Activated effector memory CD4-positive, alpha-beta T cell treated with anti-CD3 and anti-CD28 coated beads, Interleukin-2, amount 50 U/mL, for 16 hours (primary cell): ENCODE data around the gene LAMB3.
A peak's percentile ranks its signal among the peaks of the same experiment; 100 is the strongest.

Source experiments
- DNase-seq: peaks from one replicate; pipeline ENCODE4 v3.0.0-alpha.2; 2020

Gene LAMB3

DNA sequence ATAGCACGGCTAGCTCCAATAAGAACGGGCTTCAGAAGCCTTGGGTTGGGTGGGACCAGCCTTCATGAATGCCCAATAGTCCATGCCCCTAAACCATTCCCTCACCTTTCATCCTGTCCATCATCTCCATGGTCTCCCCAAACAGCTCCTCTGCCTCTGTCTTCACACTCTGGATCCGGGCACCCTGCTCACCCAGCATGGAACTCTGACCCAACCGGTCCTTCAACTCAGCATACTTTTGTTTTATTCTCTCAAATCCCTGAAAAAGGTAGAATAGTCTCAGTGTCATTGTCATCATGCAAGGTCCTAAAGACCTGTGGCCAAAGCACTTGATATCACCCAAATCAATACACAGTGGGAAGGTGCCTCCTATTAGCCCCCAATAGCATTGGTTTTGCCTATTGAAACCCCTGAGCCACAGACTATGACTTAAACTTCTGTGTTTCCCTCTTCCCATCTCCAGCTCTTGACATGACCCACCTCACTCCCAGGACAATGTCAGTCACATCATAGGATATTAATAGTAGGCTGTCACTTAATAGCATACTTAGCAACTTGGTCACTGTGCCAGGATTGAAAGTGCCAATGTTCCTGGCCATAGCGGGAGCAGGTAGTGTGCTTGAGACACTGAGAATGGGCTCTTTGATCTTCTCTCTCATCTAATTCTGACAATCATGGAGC is 35.7 kb downstream of the LAMB3 start:
- no peak for DNase-seq

DNA sequence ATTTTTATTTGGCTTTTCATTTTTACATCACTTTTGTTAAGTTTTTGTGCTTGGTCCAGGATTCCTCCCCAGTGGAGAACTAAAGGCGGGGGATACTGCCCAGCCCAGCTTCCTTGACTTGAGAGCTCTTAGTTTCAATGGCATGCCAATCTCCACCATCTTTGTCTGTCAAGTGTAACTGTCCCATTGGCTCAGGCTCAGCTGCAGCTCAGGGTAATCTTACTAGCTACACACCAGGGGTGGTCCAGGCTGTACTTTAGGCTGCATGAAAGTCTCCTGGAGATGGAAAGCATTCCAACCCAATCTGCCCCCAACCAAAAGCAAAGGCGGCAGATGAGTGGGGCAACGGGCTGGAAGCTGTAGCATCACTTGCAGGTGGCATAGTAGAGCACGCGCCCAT is 37.3 kb downstream of the LAMB3 start:
- no peak for DNase-seq

DNA sequence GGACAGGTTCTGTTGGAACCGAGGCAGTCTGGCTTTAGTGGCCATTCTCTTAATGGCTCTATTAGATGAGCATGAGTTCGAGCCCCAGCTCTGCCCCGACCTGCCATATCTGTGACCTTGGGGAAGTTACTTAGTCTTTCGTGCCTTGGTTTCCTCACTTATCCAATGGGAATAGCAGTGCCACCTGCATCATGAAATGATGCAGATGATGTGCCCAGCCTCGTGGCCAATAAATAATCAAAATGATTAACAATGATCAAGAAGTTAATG is 38.1 kb downstream of the LAMB3 start:
- no peak for DNase-seq

DNA sequence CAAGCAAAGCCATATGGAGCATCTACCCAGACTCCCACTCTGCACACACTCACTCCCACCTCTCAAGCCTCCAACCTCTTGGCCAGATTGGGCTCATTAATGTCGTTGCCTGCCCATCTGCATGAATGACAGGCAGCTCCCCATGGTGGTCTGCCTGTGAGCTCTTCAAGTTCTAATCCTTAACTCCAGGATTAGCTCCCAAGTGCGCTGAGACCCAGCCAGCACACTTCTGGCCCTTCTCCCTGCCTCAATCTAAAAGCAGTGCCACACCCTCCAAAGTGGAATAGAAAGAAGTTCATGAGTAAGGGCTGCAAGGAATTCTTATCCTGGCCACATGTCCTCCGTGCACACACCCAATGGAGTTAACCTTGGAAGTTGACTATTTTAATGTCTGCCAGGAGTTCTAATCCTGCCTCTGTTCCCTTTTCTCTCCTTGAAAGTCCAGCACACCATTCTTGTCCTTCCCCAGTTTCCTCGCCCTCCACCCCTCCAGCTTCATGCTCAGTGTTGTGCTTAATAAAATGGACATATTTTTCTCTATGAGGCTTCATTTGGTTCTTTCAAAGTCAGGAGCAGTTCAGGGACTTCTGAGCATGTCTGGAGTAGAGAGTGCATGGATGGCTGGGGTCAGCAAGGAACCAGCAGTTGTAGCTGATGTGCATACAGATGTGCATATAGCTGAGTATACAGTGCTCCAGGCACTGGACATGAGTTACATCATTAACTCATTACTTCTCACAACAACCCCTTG is 38.6 kb downstream of the LAMB3 start:
- no peak for DNase-seq

DNA sequence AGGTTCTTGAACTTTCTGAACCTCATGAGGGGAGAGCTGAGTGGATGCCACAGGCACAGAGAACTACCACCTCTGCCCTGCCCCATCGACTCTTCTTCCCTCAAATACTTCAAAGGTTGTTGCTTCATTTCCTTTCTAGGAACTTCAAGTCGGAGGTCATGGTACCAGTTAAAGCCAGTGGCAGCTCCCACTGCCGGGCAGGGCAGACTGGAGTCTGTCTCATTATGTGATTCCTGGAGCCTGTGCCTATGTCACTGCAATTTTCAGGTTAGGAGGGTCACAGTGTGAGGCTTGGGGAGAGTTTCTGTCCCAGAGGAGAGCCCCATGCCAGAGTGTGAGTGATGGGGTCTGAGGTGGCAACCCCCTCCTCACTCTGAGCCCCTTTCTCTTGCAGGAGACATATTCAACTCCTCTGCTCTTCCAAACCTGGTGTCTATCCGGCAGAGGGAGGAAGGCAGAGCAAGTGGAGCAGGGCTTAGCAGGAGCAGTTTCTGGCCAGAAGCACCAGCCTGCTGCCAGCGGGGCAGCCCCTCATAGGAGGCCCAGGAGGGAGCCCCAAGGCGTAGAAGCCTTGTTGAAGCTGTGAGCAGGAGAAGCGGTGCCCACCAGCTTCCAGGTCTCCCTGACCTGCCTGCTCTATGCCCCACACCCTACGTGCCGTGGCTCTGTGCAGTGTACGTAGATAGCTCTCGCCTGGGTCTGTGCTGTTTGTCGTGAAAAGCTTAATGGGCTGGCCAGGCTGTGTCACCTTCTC is 39.4 kb downstream of the LAMB3 start:
- no peak for DNase-seq

DNA sequence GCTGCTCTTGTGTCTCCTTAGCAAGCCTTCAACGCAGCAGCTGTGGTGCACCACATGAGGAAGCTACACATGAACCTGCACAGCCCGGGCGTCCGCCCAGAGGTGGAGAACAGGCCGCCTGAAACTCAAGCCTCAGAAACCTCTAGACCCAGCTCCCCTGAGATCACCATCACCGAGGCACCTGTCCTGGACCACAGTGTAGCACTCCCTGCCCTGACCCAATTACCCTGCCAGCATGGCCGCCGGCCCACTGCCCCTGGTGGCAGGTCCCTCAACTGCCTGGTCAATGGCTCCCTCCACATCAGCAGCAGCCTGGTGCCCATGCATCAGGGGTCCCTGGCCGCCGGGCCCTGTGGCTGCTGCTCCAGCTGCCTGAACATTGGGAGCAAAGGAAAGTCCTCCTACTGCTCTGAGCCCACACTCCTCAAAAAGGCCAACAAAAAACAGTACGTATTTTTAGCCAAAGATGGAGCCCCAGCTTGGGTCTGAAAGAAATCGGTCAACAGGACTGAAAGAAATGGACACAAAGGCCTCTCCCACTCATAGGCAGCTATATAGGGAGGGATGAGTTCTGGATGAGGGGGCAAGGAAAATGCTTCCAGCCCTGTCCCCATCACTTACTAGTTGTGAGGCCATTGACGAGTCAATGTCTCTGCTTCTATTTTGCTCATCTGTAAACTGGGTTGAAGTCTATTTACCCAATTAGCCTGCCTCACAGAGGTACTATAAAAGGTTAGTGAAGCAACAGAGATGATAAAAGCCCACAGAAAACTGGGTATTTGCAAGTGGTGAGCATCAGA is 40.3 kb downstream of the LAMB3 start:
- no peak for DNase-seq

DNA sequence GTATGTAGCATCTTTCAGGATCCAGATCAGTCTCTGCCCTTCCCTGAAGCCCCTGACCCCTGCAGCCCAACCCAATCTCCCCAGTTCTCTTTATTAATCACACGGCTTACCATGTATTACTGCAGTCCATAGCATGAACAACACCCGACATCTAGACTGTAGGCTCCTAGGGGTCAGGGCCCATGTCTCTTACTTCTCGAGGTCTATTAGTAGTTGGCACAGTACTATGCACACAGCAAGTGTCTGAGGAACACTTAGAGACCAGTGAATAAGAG is 41.7 kb downstream of the LAMB3 start:
- no peak for DNase-seq

DNA sequence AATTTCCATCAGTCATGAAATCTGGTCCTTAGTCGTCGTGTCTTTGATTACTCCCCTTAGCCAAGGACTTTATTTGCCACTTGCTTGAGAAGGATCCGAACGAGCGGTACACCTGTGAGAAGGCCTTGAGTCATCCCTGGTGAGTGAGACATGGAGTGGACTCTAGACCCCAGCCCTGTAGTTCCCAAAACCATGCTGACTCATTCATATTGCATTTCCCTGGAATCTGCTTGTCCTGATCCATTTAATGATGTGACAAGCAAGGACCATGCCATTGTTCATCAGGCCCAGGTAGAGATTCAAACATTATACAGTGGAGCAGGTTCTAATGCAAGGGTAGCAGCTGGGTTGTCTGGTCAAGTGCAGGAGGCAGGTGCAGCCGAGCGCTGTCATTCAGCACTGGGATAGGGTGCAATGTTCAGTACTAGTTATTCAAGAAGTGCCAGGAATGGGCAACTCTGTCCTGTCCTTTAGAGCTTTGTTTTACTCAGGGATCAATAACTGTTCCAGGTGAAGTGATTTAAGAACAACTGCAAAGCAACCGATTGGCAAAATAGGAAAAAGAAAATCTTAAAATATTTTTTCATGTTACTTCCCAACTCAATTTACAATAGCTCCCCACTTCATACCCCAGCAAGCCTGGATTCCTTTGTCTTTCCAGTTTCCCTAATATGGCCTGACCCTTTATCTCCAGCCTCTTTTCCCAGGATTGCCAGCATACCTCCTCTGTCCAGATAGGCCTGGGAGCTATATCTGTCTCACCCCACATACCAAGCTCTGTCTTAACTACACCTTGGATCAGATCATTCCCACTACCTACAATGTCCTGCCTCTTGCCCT is 42.2 kb downstream of the LAMB3 start:
- DNase-seq, result no peak

DNA sequence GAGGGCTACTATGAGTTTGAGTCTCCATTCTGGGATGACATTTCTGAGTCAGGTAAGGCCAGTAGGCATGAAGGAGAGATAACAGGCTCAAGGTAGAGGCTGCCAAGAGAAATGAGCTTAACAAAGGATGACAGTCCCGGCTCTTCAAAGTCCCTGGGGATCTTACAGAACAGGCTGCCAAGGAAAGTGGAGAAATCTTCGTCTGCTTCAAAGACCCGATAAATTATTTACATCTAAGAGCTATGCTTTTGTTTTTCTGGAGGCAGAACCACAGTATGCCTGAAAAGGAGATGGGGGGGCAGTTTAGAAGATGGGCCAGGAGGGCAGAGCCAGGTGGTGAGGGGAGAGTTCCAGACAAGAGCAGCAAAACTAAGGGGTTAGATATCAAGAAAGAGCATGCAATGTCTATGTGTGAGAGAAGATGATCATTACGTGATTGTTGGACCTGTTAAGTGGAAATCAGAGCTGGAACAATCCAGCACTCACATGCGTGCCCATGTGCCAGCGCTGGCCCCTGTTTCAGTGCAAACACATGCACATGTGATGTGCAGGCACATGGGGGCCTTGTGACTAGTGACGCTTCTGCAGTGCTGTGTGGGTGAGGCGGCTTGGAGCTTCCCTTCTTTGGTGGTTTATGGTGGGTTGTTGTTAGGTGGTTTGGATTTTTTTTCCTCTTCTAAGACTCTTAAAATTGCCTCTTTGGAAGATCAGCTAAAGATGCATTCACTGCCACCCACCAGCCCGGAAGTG is 43.0 kb downstream of the LAMB3 start:
- no peak for DNase-seq

DNA sequence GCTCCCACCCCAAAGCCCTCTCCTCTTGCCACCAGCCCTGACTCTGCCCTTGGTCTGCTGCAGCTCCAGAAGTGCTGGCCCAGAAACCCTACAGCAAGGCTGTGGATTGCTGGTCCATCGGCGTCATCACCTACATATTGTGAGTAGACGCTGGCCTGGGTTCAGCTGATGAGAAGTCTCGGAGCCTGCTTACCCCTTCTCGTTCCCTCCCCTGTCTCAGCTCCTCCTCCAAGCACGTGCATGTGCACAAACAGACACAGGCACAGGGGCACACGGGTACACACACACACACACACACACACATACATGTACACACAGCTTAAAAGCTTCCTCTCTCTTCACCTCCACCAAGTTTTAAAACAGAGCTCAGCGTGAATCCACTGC is 44.4 kb downstream of the LAMB3 start:
- DNase-seq, result no peak

DNA sequence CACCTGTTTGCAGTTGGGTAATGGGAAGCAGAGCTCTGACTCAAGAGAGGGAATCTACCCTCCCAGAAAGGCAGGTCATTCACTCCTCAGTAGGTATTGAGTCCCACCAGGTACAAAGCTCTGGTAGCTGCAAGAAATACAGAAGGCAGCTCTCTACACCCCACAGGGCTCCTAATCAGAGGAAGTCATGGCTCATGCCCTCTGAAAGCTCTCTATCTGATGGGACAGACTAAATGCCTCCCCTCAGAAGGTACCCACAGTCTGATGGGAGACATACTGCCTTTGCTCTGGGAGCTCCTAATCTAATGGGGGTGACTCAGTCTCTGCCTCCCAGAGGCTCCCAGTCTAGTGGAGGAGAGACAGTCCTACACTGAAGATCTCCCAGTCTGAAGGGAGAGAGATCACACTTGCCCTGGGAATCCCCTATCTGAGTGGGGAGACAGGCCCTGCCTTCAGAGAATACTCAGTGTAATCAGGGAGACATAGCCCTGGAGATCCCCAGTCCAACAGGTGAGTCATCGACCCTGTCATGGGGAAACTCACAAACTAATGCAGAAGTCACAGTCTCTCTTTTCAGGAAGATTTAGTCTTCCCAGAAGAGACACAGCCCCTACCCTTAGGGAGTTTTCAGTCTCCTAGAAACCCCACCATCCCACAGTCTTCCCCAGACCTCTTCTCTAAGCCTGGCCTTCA is 45.0 kb downstream of the LAMB3 start:
- peak; percentile 67 for DNase-seq

DNA sequence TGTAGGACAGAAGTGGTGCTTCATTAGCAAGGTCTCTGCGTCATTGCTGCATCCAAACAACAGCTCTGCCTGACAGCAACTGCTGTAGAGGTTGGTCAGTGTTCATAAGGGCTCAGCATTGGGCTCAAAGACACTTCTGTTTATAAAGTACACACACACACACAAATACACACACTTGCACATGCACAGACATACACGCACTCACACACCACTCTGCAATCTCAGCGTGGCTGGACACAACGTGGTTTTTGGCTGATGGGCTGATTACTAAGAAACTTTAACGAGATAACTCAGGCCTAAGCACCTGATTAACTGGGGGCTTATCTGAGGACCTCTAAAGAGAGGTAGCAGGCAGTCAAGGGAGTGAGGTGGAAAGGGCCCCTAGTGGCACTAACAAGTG is 48.3 kb downstream of the LAMB3 start:
- no peak for DNase-seq

DNA sequence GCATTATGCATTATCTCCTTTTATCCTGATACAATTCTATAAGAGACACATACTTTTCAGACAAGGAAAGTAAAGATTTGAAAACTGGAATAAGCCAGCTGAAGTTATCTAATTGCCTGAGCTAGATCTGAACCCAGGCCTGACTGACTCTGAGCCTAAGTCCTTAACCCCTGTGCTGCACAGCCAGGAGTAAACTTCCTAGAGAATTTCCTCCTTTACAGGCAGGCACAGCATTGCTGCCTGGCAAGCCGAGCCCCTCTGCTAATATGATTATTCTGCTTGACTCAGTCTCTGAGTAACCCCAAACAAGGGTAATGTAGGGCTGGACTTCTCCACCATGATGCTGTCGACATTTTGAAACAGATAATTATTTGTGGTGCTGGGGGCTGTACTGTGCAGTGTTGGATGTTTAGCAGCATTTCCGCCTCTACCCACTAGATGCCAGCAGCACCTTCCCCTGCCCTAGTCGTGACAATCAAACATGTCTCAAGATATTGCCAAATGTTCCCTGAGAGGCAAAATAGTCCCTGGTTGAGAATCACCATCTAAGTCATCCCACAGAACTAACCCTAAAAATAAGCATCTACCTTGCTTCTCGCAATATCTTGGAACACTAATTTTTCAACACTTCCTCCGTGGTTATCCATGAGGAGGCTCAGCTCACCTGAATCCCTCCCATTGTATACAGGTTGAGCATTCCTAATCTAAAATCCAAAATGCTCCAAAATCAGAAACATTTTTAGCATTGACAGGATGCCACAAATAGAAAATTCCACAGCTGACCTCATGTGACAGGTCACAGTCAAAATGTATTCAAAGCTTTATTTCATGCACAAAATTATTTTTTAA is 50.2 kb downstream of the LAMB3 start:
- peak; percentile 69 for DNase-seq

DNA sequence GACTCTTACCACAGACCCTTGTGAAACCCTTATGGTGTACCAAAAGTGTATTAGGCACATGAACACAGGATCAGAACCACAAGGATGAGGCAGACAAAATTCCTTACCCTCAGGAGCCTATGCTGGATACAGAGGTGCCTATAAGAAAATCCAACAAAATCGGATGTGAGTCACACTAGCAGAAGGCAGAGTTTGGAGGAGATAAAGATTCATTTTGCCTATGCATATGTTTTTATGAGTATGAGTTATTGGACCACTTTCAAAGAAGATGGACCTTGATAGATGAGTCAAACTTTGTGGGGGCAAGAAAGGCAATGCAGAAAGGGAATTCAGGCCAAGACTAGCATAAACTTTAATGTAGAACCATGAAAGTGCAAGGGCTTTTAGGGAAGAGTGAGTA is 51.7 kb downstream of the LAMB3 start:
- no peak for DNase-seq

DNA sequence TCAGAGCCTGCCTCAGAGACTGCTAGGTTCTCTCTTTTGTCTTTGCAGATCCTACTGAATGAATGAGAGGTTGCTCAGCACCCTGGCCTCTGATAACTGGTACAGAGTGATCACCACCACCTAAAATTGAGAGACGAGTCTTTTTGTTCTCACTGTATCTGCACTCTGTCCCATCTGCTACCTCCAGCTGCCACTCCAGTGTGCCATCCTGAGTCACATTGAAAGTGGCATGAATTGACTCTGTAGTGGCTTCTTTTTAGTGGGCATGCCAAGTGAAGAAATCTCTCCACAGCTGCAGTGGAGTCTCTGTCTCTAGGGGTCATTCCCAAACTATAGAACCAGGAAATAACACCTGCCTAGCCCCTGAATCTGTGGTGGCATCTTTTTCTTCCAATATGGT is 54.0 kb downstream of the LAMB3 start:
- DNase-seq, result no peak

DNA sequence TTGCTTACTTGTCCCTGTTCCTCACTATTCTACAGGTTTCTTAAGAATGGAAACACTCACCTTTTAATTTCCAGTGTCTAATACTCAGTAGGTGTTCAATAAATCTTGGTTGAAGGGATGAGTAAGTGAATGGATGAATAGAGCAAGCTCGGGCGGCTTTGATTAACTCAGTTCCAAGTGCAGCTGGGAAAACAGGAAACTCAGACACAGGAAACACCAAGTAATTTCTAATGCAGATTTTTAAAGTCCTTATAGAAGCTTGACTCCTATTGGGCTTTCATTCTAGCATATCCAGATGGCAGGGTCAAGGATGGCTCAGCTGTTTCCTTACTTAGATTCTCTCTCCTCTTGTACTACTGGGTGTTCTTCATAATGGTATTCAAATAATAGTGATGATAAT is 54.7 kb downstream of the LAMB3 start:
- DNase-seq, result no peak

DNA sequence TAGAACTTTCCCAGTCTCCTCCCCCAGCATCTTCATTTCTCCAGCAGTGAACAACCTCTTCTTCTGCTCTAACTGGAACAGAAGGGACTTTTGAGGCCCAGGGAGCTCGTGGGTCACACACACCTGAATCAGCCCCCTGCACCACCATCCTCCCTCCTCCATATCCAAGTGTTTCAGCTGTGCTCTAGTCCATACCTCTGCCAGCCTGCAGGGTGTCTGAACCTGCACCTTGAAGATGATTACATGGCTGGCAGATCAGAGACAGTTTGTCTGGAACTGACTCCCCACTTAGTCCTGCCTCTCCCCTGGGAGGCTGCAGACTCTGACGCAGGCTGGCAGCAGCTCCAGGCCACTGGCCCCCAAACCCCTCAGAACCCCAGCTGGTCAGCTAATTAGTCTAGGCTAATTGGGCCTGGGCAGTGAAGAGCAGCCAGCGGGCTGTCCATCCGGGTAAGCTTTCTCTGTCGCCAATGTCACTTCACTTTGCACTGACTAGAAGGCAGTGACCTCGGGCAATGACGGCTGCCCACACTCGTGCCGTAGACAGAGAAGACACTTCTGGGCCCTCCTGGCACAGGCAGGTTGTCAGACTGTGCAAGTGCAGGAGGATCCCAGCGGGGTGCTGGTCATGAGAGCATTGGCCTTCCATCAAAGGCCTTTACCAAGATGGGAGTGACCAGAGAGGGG is 56.5 kb downstream of the LAMB3 start:
- no peak for DNase-seq

DNA sequence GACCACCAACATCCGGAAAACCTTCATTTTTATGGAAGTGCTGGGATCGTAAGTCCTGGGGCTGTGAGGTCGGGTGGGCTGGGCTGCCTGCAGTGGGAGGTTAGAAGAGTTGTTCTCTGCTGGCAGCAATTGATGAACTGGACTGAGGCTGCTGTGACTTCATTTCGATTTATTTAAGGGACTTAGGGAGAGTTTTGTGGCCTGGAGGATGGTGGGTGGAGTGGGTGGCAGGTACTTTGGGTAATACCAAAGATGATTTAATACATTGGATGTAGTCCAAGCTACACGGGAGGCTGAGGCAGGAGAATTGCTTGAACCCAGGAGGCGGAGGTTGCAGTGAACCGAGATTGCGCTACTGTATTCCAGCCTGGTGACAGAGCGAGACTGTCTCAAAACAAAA is 57.2 kb downstream of the LAMB3 start:
- DNase-seq, result no peak

DNA sequence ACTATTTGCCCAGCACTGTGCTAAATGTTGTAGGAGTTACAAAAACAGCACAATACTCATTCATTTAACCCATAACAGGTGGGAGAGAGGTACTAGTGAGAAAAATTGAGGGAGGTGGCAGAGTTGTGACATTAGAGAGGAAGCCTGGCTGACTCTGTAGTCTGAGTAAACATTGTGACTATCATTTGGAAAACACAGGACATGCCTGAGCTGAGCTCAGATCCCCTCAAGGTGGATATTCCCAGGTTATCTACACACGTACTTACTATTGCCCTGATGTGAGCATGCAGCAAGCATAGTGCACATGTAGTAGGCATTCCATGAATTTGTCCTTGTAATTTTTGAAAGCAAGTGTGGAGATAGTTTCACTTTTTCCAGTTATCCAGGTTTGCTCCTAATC is 57.8 kb downstream of the LAMB3 start:
- DNase-seq, result no peak

DNA sequence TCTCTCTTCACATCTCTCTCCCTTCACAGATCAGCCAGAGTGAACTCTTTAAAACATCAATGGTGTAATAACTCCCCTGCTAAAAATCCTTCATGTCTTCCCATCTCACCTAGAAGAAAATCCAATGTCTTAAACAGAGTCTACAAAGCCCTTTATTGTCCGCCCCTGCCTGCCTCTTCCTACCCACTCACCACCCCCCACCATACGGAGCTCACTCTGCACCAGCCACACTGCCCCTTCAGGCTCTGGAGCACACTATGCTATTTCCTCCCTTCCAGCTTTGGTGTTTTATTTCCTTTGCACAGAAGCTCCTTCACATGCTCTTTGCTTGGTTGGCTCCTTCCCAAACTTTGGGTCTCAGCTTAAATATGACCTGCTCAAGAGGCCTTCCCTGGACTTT is 58.5 kb downstream of the LAMB3 start:
- DNase-seq, result no peak
